ENCODE data around the gene SLX4IP.

SLX4IP gene

DNA sequence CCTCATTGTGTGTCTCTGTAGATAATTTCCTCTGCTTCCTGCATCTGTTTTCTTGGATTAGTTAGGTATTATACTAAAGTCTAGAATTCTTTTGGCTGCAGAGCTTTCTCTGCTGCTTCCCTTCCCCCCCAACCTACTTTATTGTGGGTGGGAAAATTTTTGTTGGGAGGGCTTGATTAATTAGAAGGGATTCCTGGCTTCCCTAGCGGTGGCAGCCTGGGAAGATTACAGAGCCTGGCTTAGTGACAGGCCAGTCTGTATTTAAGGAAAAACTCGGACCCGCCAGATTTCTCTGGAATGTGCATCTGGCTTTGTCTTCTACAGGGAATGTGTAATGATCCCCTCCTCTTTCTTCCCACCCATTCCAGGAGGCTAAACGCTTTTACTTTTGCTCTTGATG is 31.2 kb downstream of the SLX4IP start:
- TF ChIP-seq MYC (IDR thresholded peaks at IDR 0.05; ENCODE audit: low read depth, low read length): no peak
- TF ChIP-seq, protein P1, sequence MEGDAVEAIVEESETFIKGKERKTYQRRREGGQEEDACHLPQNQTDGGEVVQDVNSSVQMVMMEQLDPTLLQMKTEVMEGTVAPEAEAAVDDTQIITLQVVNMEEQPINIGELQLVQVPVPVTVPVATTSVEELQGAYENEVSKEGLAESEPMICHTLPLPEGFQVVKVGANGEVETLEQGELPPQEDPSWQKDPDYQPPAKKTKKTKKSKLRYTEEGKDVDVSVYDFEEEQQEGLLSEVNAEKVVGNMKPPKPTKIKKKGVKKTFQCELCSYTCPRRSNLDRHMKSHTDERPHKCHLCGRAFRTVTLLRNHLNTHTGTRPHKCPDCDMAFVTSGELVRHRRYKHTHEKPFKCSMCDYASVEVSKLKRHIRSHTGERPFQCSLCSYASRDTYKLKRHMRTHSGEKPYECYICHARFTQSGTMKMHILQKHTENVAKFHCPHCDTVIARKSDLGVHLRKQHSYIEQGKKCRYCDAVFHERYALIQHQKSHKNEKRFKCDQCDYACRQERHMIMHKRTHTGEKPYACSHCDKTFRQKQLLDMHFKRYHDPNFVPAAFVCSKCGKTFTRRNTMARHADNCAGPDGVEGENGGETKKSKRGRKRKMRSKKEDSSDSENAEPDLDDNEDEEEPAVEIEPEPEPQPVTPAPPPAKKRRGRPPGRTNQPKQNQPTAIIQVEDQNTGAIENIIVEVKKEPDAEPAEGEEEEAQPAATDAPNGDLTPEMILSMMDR (IDR thresholded peaks at IDR 0.05; ENCODE audit: low read depth, low read length): no peak
- TF ChIP-seq, protein P2, sequence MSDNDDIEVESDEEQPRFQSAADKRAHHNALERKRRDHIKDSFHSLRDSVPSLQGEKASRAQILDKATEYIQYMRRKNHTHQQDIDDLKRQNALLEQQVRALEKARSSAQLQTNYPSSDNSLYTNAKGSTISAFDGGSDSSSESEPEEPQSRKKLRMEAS (IDR thresholded peaks at IDR 0.05; ENCODE audit: low read depth, low read length): no peak
- no peak for TF ChIP-seq POLR2A (IDR thresholded peaks at IDR 0.05; ENCODE audit: extremely low read depth, insufficient read length)
- DNase-seq (ENCODE audit: low read depth): no peak
- no peak overlapping the region for H3K4me3 ChIP-seq (ENCODE audit: low read depth, low read length)

DNA sequence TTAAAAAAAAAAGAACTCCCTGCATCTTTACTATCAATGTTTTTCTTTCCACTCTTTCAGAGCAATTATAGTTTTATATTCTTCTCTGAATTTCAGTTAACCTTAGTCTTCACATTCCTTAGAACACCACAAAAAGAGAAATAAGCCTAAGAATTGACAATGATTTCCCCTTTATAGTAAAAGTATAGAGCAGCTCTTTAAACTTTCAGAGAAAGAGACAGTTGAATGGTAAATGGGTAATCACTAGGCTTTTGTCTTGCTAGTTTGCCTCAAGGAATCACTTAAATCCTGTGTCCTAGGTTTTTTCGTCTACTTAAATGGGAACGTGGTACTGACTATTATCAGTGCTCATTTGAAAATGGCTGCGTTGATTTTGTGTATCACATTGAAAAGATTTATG is 31.8 kb downstream of the SLX4IP start:
- no peak overlapping the region for H3K4me3 ChIP-seq (ENCODE audit: low read depth, low read length)
- no peak for DNase-seq (ENCODE audit: low read depth)
- TF ChIP-seq POLR2A (IDR thresholded peaks at IDR 0.05; ENCODE audit: extremely low read depth, insufficient read length): no peak
- TF ChIP-seq, protein P2 (IDR thresholded peaks at IDR 0.05; ENCODE audit: low read depth, low read length): no peak
- TF ChIP-seq MYC (IDR thresholded peaks at IDR 0.05; ENCODE audit: low read depth, low read length): no peak
- TF ChIP-seq, protein P1 (IDR thresholded peaks at IDR 0.05; ENCODE audit: low read depth, low read length): no peak

DNA sequence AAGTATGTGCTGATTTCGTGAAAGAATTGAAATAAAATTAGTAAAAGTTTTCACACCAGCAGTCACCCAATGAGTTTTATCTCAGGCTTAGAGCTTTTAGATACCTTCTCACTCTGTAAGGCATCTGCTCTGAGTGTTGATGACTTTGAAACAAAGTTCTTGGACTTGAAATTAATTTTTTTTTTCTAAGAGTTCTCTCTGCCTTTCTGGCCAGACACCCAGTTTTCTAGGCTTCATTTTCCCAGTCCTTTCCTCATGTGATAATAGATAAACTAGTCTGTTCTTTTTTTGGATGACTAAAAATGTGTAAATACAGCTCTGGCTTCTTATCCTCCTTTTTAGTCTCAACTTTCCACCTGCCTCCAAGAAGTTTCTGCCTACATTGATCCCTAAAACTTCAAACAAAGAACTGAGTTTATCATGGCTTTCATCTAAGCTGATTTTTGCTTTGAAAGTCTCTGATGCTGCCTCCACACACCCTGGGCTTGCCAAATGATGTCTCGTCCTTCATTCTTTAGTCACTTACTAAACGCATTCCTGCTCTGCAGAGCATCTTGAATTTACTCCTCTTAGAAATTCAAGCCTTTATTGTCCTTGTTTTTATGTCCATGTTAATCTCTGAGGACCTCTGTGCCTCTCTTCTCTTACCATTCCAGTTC is 32.7 kb downstream of the SLX4IP start:
- TF ChIP-seq POLR2A (IDR thresholded peaks at IDR 0.05; ENCODE audit: extremely low read depth, insufficient read length): no peak
- no peak for DNase-seq (ENCODE audit: low read depth)
- H3K4me3 ChIP-seq (ENCODE audit: low read depth, low read length): no peak overlapping the region

DNA sequence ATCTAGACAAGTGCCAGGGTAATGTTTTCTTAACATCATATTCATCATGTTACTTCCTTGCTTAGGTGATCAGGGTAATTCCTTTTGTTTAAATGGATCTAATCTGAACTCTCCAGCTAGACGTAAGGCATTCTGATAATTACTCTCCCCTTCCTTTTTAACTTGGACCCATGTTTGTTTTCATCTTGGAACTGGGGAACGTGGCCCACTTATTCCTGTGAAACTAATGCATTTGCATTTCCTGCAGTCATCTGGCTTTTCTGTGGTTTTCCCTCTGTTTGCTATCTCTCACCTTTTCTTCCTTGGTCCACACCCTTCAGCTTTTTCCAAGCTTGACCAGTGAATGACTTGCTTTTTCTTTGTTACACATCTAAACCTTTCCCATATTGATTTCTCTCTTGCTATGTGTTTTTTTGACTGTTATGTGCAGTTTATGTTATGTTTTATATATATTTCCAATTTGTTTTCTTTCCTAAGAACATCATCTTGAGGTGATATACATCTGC is 33.3 kb downstream of the SLX4IP start:
- TF ChIP-seq MYC (IDR thresholded peaks at IDR 0.05; ENCODE audit: low read depth, low read length): no peak
- TF ChIP-seq POLR2A (IDR thresholded peaks at IDR 0.05; ENCODE audit: extremely low read depth, insufficient read length): no peak
- TF ChIP-seq, protein P2 (IDR thresholded peaks at IDR 0.05; ENCODE audit: low read depth, low read length): no peak
- TF ChIP-seq, protein P1 (IDR thresholded peaks at IDR 0.05; ENCODE audit: low read depth, low read length): no peak
- no peak overlapping the region for H3K4me3 ChIP-seq (ENCODE audit: low read depth, low read length)
- DNase-seq (ENCODE audit: low read depth): no peak

DNA sequence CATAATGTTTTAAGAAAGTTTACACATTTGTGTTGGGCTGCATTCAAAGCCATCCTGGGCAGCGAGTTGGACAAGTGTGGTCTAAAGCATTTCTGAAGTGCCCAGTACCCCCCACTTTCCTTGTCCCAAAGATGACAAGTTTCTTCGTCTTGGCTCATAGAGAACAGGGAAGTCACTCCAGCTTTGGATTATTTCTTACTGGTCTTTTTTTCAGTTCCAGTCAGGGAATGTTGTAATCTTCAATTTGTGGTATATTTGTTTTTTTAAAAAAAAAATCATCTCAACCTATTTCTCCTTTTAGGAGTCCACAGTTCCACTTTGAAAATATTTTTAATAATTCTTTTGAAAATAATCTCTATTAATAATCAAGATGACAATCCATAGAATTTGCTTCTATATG is 34.0 kb downstream of the SLX4IP start:
- DNase-seq (ENCODE audit: low read depth): no peak
- H3K4me3 ChIP-seq (ENCODE audit: low read depth, low read length): no peak overlapping the region
- TF ChIP-seq POLR2A (IDR thresholded peaks at IDR 0.05; ENCODE audit: extremely low read depth, insufficient read length): no peak
- TF ChIP-seq, protein P2 (IDR thresholded peaks at IDR 0.05; ENCODE audit: low read depth, low read length): no peak
- TF ChIP-seq, protein P1 (IDR thresholded peaks at IDR 0.05; ENCODE audit: low read depth, low read length): no peak
- TF ChIP-seq MYC (IDR thresholded peaks at IDR 0.05; ENCODE audit: low read depth, low read length): no peak

DNA sequence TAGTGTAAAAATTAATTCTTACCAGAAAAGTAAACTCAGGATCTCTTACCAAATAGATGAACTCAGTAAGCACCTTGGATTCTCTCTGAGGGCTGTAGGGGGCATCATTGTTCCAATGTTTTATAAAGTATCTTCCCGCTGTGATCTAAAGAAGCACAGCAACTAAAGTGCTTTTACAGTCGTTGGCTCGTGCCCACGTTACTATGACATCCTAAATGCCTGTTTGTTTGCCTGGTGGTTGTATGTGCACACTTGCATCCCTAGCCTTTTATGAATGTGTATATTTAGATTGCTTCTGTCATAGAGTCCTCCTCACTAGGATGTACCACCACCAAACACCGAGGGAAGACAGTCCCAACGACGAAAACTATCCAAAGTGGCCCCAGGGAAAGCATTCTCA is 34.5 kb downstream of the SLX4IP start:
- peak; percentile 64; the same call in 1 of the 2 replicates for TF ChIP-seq MYC (IDR thresholded peaks at IDR 0.05; ENCODE audit: low read depth, low read length)
- no peak for TF ChIP-seq POLR2A (IDR thresholded peaks at IDR 0.05; ENCODE audit: extremely low read depth, insufficient read length)
- TF ChIP-seq, protein P2 (IDR thresholded peaks at IDR 0.05; ENCODE audit: low read depth, low read length): peak; percentile 62
- TF ChIP-seq, protein P1 (IDR thresholded peaks at IDR 0.05; ENCODE audit: low read depth, low read length): peak; percentile 73
- no peak overlapping the region for H3K4me3 ChIP-seq (ENCODE audit: low read depth, low read length)
- DNase-seq (ENCODE audit: low read depth): peak; percentile 93
